ENCODE data around the gene UIMC1. TPM values are rescaled to one million over a fixed set of nuclear protein-coding genes. Genes with fewer than 3 reads are reported as not detected.
A peak's percentile ranks its signal among the peaks of the same experiment; 100 is the strongest.

Gene UIMC1
- total and polyA plus RNA-seq, 2 of the 13 experiments (the other 11 are each of a cell fraction or from before 2014, with no cell fraction given), result 18.9 to 32.7 TPM

DNA sequence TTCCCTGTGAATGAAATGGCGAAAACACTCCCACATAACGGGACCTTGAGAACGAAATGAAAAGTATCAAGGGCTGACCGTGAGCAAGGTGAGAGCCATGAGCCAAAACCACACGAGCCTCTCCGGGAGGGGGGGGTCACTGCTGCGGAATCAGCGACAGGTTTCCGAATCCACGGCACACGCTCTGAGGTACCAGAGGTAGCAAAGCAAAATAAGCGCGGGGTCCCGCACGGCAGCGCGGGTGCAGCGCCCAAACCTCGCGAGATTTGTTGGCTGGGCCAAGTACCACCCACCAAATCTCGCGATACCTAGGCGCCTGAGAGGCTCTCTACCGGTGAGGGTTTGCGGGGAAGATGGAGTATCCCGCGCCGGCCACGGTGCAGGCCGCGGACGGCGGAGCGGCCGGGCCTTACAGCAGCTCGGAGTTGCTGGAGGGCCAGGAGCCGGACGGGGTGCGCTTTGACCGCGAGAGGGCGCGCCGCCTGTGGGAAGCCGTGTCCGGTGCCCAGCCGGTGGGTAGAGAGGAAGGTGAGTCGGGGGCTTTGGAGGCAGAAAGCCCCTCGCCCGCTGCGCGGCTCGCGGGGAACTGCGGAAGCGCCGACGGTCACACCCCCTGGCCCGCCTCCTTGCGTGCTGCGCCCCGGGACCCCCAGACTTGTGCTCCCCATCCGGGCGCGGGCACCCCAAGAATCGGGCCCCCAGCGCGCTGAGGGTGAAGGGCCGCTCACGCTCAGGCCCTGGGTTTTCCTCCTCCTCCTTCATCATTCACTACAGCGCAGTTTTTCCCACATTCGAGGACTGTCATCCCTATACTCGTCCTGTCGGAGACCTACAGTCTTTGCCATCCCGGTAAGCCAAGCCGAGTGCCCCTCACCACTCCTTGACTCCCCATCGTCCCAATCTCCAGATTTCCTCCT, 16.1 kb upstream of the UIMC1 start, which contains the start of gene ZNF346 (continued):
- TF ChIP-seq, protein P1, sequence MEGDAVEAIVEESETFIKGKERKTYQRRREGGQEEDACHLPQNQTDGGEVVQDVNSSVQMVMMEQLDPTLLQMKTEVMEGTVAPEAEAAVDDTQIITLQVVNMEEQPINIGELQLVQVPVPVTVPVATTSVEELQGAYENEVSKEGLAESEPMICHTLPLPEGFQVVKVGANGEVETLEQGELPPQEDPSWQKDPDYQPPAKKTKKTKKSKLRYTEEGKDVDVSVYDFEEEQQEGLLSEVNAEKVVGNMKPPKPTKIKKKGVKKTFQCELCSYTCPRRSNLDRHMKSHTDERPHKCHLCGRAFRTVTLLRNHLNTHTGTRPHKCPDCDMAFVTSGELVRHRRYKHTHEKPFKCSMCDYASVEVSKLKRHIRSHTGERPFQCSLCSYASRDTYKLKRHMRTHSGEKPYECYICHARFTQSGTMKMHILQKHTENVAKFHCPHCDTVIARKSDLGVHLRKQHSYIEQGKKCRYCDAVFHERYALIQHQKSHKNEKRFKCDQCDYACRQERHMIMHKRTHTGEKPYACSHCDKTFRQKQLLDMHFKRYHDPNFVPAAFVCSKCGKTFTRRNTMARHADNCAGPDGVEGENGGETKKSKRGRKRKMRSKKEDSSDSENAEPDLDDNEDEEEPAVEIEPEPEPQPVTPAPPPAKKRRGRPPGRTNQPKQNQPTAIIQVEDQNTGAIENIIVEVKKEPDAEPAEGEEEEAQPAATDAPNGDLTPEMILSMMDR (CRISPR knock-in tag; IDR thresholded peaks at IDR 0.05), result peak; percentile 71
- TF ChIP-seq, protein P2, sequence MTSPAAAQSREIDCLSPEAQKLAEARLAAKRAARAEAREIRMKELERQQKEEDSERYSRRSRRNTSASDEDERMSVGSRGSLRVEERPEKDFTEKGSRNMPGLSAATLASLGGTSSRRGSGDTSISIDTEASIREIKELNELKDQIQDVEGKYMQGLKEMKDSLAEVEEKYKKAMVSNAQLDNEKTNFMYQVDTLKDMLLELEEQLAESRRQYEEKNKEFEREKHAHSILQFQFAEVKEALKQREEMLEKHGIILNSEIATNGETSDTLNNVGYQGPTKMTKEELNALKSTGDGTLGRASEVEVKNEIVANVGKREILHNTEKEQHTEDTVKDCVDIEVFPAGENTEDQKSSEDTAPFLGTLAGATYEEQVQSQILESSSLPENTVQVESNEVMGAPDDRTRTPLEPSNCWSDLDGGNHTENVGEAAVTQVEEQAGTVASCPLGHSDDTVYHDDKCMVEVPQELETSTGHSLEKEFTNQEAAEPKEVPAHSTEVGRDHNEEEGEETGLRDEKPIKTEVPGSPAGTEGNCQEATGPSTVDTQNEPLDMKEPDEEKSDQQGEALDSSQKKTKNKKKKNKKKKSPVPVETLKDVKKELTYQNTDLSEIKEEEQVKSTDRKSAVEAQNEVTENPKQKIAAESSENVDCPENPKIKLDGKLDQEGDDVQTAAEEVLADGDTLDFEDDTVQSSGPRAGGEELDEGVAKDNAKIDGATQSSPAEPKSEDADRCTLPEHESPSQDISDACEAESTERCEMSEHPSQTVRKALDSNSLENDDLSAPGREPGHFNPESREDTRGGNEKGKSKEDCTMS (CRISPR knock-in tag; conservative IDR thresholded peaks at IDR 0.05), result no peak
- peak; percentile 70; the same call in 1 of the 2 replicates for TF ChIP-seq ZNF558 (CRISPR knock-in tag; IDR thresholded peaks at IDR 0.05; ENCODE audit: borderline replicate concordance)
- peak; percentile 54; the same call in 1 of the 2 replicates for TF ChIP-seq ZNF577 (CRISPR knock-in tag; IDR thresholded peaks at IDR 0.05; ENCODE audit: borderline replicate concordance, low read depth)
- TF ChIP-seq CC2D1A (CRISPR knock-in tag; IDR thresholded peaks at IDR 0.05), result no peak
- no peak for TF ChIP-seq HNRNPH1 (optimal IDR thresholded peaks at IDR 0.05; ENCODE audit: low read depth, low read length)
- TF ChIP-seq RARA (CRISPR knock-in tag; IDR thresholded peaks at IDR 0.05), result no peak; the same call in 1 of the 2 replicates
- no peak for TF ChIP-seq SAFB2 (CRISPR knock-in tag; IDR thresholded peaks at IDR 0.05; ENCODE audit: borderline replicate concordance, low read depth)
- TF ChIP-seq ZNF557 (CRISPR knock-in tag; IDR thresholded peaks at IDR 0.05), result no peak
- TF ChIP-seq ELF1 (CRISPR knock-in tag; IDR thresholded peaks at IDR 0.05), result peak; percentile 9; the same call in 1 of the 2 replicates
- TF ChIP-seq ZNF713 (CRISPR knock-in tag; IDR thresholded peaks at IDR 0.05), result no peak
- TF ChIP-seq, protein P3, sequence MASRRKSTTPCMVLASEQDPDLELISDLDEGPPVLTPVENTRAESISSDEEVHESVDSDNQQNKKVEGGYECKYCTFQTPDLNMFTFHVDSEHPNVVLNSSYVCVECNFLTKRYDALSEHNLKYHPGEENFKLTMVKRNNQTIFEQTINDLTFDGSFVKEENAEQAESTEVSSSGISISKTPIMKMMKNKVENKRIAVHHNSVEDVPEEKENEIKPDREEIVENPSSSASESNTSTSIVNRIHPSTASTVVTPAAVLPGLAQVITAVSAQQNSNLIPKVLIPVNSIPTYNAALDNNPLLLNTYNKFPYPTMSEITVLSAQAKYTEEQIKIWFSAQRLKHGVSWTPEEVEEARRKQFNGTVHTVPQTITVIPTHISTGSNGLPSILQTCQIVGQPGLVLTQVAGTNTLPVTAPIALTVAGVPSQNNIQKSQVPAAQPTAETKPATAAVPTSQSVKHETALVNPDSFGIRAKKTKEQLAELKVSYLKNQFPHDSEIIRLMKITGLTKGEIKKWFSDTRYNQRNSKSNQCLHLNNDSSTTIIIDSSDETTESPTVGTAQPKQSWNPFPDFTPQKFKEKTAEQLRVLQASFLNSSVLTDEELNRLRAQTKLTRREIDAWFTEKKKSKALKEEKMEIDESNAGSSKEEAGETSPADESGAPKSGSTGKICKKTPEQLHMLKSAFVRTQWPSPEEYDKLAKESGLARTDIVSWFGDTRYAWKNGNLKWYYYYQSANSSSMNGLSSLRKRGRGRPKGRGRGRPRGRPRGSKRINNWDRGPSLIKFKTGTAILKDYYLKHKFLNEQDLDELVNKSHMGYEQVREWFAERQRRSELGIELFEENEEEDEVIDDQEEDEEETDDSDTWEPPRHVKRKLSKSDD (CRISPR knock-in tag; IDR thresholded peaks at IDR 0.05; ENCODE audit: low read depth), result peak; percentile 50
- no peak for TF ChIP-seq ZNF337 (CRISPR knock-in tag; IDR thresholded peaks at IDR 0.05; ENCODE audit: borderline replicate concordance, low read depth)
- no peak for TF ChIP-seq ZNF772 (CRISPR knock-in tag; IDR thresholded peaks at IDR 0.05)
- TF ChIP-seq SP1 (IDR thresholded peaks at IDR 0.05), result no peak; the same call in 1 of the 2 replicates
- TF ChIP-seq SP1 (CRISPR knock-in tag; IDR thresholded peaks at IDR 0.05), result no peak
- peak; percentile 49 for TF ChIP-seq HNRNPK (IDR thresholded peaks at IDR 0.05; ENCODE audit: low read depth, low read length, poor library complexity, severe bottlenecking)
- TF ChIP-seq NFRKB (IDR thresholded peaks at IDR 0.05), result no peak
- no peak for TF ChIP-seq SUZ12 (IDR thresholded peaks at IDR 0.05; ENCODE audit: low read depth, low read length)
- TF ChIP-seq, protein P4, sequence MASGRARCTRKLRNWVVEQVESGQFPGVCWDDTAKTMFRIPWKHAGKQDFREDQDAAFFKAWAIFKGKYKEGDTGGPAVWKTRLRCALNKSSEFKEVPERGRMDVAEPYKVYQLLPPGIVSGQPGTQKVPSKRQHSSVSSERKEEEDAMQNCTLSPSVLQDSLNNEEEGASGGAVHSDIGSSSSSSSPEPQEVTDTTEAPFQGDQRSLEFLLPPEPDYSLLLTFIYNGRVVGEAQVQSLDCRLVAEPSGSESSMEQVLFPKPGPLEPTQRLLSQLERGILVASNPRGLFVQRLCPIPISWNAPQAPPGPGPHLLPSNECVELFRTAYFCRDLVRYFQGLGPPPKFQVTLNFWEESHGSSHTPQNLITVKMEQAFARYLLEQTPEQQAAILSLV (CRISPR knock-in tag; IDR thresholded peaks at IDR 0.05; ENCODE audit: borderline replicate concordance), result no peak
- 0 out of 2 replicates have a peak, but pooled peaks have one; percentile 17 for TF ChIP-seq ZNF224 (CRISPR knock-in tag; IDR thresholded peaks at IDR 0.05)
- no peak for TF ChIP-seq ZNF335 (CRISPR knock-in tag; IDR thresholded peaks at IDR 0.05)
